ENCODE measurements around the gene MOB2.

MOB2 gene

GRCh38 chr11:1459764-1460395 lies 26.7 kb downstream of the MOB2 start:
- no peak for DNase-seq (ENCODE audit: insufficient read length, low spot score)
- TF ChIP-seq CTCF (IDR thresholded peaks at IDR 0.05; ENCODE audit: insufficient read depth, missing control alignments) = no peak
- FAIRE-seq = no peak

DNA sequence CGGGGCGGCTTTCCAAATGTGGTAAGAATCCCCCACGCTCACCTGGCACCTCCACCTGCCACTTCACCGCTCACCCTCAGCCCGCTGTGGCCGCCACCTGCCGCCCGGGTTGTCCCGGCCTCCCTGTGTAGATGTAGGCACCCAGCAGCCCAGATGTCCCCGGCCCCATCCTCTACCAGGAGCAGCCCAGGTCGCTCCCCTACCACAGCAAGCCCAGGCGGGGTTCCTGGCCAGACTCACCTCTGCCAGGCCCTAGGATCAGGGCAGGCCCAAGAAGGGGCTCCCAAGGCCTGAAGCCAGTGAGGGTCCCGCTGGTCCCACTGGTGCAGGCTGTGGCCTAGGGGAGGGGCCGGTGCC lies 27.4 kb downstream of the MOB2 start:
- DNase-seq (ENCODE audit: insufficient read length, low spot score) (no peak), FAIRE-seq (no peak)
- TF ChIP-seq CTCF (IDR thresholded peaks at IDR 0.05; ENCODE audit: insufficient read depth, missing control alignments) = no peak

GRCh38 chr11:1458340-1459218 lies 28.0 kb downstream of the MOB2 start:
- no peak for DNase-seq (ENCODE audit: insufficient read length, low spot score)
- TF ChIP-seq CTCF (IDR thresholded peaks at IDR 0.05; ENCODE audit: insufficient read depth, missing control alignments) = no peak
- FAIRE-seq = no peak

DNA sequence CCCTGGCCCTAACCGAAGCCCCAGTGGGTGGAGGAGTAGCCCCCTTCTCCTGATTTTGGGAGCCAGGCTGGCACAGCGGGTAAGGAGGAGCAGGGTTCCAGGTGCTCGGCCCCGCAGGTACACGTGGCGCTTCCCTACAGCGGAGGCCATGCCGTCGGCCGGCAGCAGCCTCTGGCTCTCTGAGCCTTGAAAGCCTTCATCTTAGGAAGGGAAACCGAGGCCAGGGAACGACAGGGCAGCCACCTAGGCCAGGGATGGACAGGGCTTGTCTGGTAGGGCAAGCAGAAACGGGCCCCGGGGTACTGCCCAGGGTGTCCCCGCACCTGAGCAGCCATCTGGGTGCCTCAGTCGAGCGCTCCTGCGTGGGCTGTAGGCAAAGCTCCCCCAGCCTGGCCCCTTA lies 28.7 kb downstream of the MOB2 start:
- DNase-seq (ENCODE audit: insufficient read length, low spot score) (no peak), FAIRE-seq (no peak)
- no peak for TF ChIP-seq CTCF (IDR thresholded peaks at IDR 0.05; ENCODE audit: insufficient read depth, missing control alignments)

GRCh38 chr11:1457326-1457680 lies 29.3 kb downstream of the MOB2 start:
- no peak for DNase-seq (ENCODE audit: insufficient read length, low spot score)
- no peak for TF ChIP-seq CTCF (IDR thresholded peaks at IDR 0.05; ENCODE audit: insufficient read depth, missing control alignments)
- FAIRE-seq = no peak

- DNase-seq (ENCODE audit: insufficient read length, low spot score) = no peak
- TF ChIP-seq CTCF (IDR thresholded peaks at IDR 0.05; ENCODE audit: insufficient read depth, missing control alignments) = no peak
- FAIRE-seq = no peak
Measured at GRCh38 chr11:1456596-1457325, 29.8 kb downstream of the MOB2 start.
